GM21786 (cell line): Measurements from ENCODE around the gene MPP2.
"Not testable (repeated sequence)": the region's sequence is repeated elsewhere in the genome, so short reads cannot be mapped to it uniquely, and the experiment has no call there.

Experiments
- ATAC-seq: cut with Tn5 transposase; IDR thresholded peaks from one replicate; pipeline ENCODE4 v1.9.1; 2021; ENCODE audit not compliant: unreplicated experiment

MPP2 gene

DNA sequence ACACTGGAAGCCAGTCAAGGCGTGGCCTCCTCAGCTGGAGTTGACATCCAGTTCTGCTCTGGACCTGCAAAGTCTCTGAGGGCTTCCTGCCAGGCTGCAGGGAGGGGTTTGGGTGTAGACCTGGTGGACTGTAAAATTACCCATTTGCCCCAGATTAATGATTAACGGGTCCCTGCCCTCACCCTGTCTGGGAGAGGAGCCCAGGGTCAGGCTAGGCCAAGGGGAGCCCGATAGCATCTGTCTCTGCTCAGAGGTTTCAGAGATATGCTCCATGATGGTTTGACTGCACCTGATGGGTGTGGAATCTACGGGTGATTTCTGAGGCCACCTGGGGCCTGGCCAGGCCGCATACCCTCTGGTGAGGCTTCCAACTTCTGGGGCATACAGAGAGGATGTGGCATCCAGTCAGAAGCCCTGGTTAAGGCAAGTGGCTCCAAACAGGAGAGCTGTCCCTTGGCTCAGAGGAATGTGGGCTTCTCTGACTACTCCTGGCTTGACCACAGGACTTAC is 23.8 kb upstream of the MPP2 start:
- ATAC-seq: no peak

DNA sequence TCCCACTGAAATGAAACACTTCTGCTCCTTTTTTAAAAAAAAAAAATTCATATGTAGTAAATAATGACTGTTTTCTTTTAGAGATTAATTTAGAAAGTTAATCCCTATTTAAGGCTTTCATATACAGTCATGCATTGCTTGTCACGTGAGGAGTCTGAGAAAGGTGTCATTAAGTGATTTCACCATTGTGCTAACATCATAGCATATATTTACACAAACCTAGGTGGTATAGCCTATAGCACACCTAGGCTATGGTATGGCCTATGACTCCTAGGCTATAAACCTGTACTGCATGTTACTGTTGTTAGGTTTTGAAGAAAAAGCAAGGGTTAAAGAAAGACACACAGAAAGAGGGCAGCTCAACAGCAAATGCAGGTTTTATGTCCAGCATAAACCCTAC is 21.3 kb upstream of the MPP2 start:
- no peak for ATAC-seq

- ATAC-seq: not testable (repeated sequence)
Measured at GRCh38 chr17:43927929-43928328, 20.6 kb upstream of the MPP2 start.

- no peak for ATAC-seq
Measured at GRCh38 chr17:43927060-43927864, 19.9 kb upstream of the MPP2 start.

- no peak for ATAC-seq
Measured at GRCh38 chr17:43924558-43924957, 17.2 kb upstream of the MPP2 start.

DNA sequence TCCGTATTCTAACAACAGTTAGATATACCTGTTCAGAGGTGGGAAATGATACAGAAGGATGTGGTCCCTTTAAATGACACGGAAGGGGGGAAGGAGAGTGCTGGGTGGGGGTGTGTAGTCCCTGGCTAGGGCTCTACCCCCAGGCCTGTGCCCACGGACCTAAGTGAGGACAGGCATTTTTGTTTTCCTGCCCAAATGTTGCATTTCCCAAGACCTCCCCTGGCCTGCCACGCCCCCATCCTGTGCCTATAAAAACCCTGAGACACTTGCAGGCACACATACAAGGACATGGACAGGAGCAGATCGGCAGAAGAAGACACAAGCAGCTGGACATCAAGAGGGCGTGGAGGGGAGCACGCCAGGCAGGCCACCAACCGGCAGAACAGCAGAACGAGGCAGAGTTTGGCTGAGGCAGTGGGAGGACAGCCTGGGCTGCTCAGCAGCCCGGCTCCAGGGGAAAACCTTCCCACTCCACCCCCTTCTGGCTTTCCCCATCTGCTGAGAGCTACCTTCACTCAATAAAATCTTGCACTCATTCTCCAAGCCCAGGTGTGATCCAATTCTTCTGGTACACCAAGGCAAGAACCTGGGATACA is 13.3 kb upstream of the MPP2 start:
- ATAC-seq: no peak

GRCh38 chr17:43918026-43918389 is 10.7 kb upstream of the MPP2 start:
- no peak for ATAC-seq

DNA sequence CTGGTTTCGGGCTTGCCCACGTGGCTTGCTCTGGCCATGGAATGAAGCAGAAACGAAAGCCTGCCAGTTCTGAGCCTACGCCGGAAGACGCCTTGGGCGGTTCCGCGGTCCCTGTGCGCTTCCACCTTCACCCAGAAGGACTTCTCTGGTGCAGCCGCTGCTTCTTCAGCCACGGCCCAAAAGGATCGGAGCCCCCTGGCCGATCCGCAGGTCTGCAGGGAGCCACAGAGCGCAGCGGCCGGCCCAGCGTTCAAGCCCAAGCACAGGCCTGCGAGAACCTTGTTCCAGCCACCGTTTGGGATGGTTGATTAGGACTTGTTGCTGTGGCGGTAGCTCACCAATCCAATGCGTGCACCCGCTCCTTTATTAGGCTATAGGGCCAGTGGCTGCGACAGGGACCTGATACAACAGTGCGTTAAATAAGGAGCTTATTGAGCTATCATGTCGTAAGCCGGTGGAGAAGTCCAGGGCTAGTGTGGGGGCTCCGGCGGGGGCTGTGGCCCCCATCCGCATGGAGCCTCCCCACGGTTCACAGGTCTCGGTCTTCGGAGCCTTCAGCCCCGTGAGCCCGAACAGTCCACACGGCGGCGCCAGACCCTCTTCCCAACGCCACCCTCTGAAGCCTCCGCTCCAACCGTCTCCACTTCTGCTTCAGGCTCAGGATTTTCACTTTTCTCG is 10.2 kb upstream of the MPP2 start:
- ATAC-seq: no peak

- no peak for ATAC-seq
Measured at GRCh38 chr17:43917016-43917347, 9.6 kb upstream of the MPP2 start.

DNA sequence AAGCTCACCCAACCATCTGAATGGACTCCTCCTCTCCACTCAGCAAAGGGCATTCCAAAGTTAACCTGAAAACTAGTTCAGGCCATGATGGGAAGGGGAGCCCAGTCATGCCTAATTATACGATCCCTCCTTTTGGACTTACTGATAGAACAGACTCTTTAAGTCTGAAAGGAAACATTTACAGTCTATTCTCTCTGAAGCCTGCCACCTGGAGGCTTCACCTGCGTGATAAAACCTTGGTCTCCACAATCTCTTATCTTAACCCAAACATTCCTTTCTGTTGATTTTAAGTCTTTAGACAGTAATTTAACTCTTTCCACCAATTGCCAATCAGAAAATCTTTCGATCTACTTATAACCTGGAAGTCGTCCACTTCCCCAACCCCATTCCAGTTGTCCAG is 9.0 kb upstream of the MPP2 start:
- ATAC-seq: no peak

DNA sequence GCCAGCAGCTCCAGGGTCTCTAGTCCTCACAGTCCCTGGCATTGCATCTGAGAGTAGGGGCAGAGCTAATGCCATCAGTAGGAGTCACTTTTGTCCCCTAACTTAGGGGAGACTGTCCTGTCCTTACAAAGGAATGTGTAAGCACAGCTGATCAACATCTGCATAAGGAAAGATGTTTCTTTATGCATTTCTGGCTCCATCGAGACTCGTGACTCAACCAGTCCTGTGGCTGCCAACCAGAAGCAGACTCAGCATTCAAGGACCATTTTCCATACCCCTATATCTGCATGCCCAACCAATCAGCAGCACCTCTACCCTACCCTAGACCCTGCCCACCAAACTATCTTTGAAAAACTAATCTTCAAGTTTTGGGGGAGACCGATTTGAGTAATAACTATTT is 8.2 kb upstream of the MPP2 start:
- no peak for ATAC-seq

DNA sequence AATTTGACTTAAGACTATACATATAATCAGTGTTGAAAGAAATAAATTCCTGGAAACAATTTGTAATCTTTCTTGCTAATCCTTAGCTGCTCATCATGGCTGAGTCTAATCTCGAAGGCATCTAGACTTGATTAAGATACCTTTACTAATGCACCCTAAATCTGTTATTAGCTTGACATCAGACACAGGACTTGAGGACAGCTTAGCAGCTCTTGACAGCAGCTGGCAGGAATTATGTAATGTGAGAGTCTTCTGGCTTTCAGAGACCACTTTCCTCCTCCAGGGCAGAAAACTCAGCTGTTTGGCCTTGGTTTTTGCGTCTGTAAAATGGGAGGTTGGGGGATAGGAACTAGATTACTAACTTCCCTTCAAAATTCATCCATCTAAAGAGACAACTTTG is 7.1 kb upstream of the MPP2 start:
- ATAC-seq: no peak

DNA sequence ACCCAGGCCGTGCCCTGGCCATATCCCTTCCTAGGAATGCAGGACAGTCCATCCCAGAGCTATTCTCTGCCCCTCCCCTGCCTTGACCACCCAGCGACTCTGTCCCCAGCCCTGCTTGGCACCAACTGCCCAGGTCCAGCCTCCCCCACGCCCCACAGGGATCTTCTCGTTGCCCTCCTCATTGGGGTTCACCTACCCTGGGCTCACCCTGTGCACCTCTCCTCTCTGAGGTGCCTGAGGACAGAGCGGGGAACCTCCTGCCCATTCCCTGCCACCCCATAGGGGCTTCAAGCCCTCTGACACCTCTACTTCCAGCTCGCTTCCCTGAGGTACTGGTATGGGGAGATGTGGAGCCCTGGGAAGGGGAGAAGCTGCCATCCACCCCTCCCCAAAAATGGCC is 6.2 kb upstream of the MPP2 start:
- ATAC-seq: no peak

DNA sequence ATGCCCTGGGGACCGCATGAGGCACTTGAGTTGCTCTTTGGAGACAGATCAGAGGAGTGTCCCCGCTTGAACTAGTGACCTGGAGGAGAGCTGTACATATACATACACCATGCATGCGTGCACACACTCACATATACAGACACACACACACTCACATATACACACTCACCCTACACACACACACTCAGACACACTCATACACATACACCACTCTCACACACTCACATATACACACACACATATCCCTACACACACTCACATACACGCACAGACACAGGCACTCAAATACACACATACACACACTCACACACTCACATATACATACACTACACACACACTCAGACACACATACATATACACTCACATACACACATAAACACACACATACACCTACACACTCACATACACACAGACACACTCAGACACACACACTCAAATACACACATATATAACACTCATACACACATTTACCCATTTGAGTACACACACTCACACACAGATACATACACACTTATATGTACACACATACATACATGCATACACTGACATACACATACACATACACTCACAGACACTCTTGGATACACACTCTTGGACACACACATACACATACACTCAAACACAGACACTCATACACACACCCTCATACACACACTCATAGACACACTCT is 5.4 kb upstream of the MPP2 start:
- ATAC-seq: no peak

DNA sequence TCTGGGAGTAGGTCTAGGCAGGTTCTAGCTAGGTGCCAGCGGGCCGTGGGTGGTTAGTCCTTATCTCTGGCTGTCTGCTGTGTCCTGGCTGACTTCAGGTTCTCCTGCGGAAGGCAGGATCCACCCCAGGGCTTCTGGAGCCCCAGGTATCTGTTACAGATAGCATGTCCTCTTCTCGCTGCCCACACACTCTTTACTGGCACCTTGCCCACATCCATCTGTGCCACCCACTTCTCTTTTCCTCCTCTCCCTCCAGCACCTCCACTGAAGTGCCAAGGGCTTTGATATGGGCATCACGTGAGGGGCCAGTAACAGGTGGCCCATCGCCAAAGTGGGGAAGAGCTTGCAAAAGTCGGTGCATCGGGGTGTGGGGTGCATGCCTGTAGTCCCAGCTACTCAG is 4.6 kb upstream of the MPP2 start:
- no peak for ATAC-seq

GRCh38 chr17:43909537-43910231 is 2.3 kb upstream of the MPP2 start:
- no peak for ATAC-seq

- no peak for ATAC-seq
Measured at GRCh38 chr17:43907998-43908721, 824 bp upstream of the MPP2 start.

DNA sequence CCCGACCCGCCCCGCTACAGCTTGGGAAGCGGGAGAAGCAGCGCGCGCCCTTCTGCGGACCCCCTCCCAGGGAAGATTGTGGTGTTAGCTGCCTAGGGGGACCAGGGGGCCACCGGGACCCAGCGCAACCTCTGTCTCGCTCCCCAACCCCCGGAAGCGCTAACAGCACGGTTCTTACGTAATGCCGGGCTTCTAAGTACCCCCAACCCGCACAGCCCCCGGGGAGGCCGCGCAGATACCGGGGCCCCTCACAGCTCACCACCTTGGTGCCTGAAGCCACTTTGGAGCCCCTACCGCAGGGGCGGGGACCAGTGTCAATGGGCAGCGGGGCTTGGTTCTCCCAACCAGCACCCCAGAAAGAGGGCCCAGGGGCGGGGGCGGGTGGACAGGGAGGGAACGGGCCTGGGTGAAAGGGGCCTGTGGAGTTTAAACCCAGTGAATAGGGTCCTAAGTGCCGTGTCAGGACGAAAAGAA is 348 bp downstream of the MPP2 start:
- no peak for ATAC-seq

DNA sequence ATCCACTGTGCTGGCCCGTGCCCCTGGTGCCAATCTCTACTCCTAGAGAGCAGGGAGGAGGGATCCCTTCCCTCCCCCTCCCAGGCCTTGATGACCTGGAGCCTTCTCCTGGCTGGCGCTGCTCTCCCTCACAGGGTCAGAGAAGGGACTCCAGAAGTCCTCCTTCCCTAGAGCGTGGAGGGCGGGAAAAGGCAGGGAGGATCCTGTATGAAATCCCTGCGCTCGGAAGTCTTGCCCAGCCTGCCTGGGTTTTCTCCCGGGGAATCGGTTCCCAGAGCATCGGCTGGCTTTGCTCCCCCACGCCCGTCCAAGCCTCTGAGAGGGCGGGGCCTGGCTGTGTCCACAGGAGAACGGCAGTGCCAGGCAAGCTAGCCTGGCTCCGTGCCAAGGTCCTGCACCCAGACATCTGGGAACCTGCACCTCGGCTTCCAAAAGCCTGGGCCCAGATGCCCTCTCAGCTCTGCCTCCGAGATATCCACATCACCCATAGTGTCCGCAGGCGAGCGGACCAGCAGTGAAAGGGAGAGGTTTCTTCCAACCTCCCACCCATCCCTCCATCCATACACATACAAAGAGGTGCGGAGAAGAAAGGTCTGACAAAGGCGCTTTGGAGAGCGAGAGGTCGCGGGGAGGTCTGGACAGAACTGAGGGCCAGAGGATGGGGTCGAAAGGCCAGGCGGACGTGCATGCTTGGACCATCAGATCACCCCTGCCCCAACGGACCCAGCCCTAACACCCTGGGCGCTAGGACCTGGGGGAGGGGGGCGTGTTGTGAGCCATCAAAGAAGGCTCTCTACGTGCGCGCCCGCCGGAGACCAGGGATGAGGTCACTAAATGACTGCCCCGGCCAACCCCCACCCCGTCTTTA is 1.1 kb downstream of the MPP2 start:
- no peak for ATAC-seq
